ENCODE measurements around the gene SH3GL1. TPM values are rescaled to one million over a fixed set of nuclear protein-coding genes. Genes with fewer than 3 reads are reported as not detected.
A peak's percentile ranks its signal among the peaks of the same experiment; 100 is the strongest.

SH3GL1 gene
- total and polyA plus RNA-seq, 9 of the 15 experiments (the other 6 are each of a cell fraction or from before 2014, with no cell fraction given) = 1.7 to 75.3 (median 25.7) TPM

DNA sequence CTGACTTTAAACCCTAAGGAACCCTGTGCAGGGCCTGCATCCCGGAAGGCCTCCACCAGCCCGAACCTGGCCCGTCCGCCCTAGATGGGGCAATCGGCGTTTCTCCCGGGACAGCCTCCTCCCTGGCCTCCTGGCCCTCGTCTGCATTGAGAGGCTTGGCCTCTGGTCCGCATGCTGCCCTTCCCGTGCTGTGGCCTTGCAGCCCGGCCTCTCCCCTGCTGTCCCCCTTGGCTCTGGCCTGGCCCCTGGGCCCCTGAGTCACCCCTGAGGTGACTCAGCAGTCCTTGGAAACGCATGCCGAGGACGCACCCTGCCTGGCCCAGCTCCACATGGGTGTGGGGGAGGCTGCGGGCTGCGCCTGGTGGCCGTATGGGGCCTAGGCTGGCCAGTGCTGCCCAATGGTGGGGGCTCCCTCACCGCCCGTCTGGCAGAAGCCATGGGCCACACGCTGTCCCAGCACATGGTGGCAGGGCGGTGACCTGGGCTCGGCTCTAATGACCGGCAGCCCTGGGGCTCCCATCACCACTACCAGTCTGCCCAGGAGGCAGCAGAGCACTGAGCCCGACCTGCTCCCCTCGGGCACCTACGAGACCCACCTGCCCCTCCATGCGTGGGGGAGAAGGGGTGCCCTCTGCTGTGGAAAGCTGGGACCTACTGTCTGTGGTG lies 25.7 kb downstream of the SH3GL1 start (continued):
- TF ChIP-seq REST (IDR thresholded peaks at IDR 0.05; ENCODE audit: borderline replicate concordance) (peak; percentile 37), REST (CRISPR knock-in tag; IDR thresholded peaks at IDR 0.05; ENCODE audit: low read depth) (peak; percentile 77), GATAD2B (IDR thresholded peaks at IDR 0.05; ENCODE audit: borderline replicate concordance) (peak; percentile 66), ZBTB17 (CRISPR knock-in tag; IDR thresholded peaks at IDR 0.05) (peak; percentile 88), L3MBTL2 (IDR thresholded peaks at IDR 0.05) (peak; percentile 99), ZNF436 (CRISPR knock-in tag; IDR thresholded peaks at IDR 0.05) (no peak), ZNF311 (CRISPR knock-in tag; IDR thresholded peaks at IDR 0.05) (peak; percentile 71), KLF16 (IDR thresholded peaks at IDR 0.05) (peak; percentile 78), NR1H2 (CRISPR knock-in tag; IDR thresholded peaks at IDR 0.05) (no peak), ZKSCAN3 (CRISPR knock-in tag; IDR thresholded peaks at IDR 0.05) (no peak), ZNF232 (CRISPR knock-in tag; IDR thresholded peaks at IDR 0.05) (peak; percentile 80), NONO (IDR thresholded peaks at IDR 0.05; ENCODE audit: low read depth in 2 of 2, low read length in 1 of 2) (peak in 1 of 2 experiments; percentile 92; a peak in 2 of 4 replicates), ERF (CRISPR knock-in tag; IDR thresholded peaks at IDR 0.05) (peak; percentile 88), USF1 (CRISPR knock-in tag; IDR thresholded peaks at IDR 0.05) (peak; percentile 78), ASH1L (IDR thresholded peaks at IDR 0.05; ENCODE audit: borderline replicate concordance, low read depth, partially characterized antibody) (no peak), ZZZ3 (IDR thresholded peaks at IDR 0.05) (no peak), ZFP36 (IDR thresholded peaks at IDR 0.05; ENCODE audit: low read depth, low read length, partially characterized antibody) (peak; percentile 33), TBL1XR1 (IDR thresholded peaks at IDR 0.05; ENCODE audit: low read length in 2 of 2) (peak; percentile 21 to 70; a peak in 2 of 4 replicates)
- TF ChIP-seq, protein P1, sequence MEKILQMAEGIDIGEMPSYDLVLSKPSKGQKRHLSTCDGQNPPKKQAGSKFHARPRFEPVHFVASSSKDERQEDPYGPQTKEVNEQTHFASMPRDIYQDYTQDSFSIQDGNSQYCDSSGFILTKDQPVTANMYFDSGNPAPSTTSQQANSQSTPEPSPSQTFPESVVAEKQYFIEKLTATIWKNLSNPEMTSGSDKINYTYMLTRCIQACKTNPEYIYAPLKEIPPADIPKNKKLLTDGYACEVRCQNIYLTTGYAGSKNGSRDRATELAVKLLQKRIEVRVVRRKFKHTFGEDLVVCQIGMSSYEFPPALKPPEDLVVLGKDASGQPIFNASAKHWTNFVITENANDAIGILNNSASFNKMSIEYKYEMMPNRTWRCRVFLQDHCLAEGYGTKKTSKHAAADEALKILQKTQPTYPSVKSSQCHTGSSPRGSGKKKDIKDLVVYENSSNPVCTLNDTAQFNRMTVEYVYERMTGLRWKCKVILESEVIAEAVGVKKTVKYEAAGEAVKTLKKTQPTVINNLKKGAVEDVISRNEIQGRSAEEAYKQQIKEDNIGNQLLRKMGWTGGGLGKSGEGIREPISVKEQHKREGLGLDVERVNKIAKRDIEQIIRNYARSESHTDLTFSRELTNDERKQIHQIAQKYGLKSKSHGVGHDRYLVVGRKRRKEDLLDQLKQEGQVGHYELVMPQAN (IDR thresholded peaks at IDR 0.05; ENCODE audit: borderline replicate concordance) = peak; percentile 93

All from K562 (cell line).